SW 1271 (cell line): ENCODE results near the gene ADAMTSL4.
"Not testable (repeated sequence)": the region's sequence is repeated elsewhere in the genome, so short reads cannot be mapped to it uniquely, and the experiment has no call there.

Source experiments
- DNase-seq, 2 experiments: peaks; one replicate each; lab custom pipeline; 2025; lab: John Stamatoyannopoulos, UW

The ADAMTSL4 gene

GRCh38 chr1:150582371-150582770 lies 33.2 kb downstream of the ADAMTSL4 start:
- DNase-seq: no peak

GRCh38 chr1:150596095-150596892 lies 47.1 kb downstream of the ADAMTSL4 start:
- no peak for DNase-seq

GRCh38 chr1:150596976-150597375 lies 47.8 kb downstream of the ADAMTSL4 start:
- DNase-seq: no peak

GRCh38 chr1:150598346-150598745 lies 49.1 kb downstream of the ADAMTSL4 start:
- not testable (repeated sequence) for DNase-seq

GRCh38 chr1:150601540-150601939 lies 52.3 kb downstream of the ADAMTSL4 start:
- no peak for DNase-seq

GRCh38 chr1:150602372-150602771 lies 53.2 kb downstream of the ADAMTSL4 start:
- DNase-seq: not testable (repeated sequence)

- no peak for DNase-seq
Observed at GRCh38 chr1:150603711-150604110, 54.5 kb downstream of the ADAMTSL4 start.

GRCh38 chr1:150604226-150604588 lies 55.0 kb downstream of the ADAMTSL4 start:
- DNase-seq: no peak

- DNase-seq: not testable (repeated sequence)
Observed at GRCh38 chr1:150605451-150605731, 56.2 kb downstream of the ADAMTSL4 start.

- DNase-seq: no peak
Observed at GRCh38 chr1:150606463-150607142, 57.4 kb downstream of the ADAMTSL4 start.

GRCh38 chr1:150609732-150610131 lies 60.5 kb downstream of the ADAMTSL4 start:
- DNase-seq: no peak
